ENCODE results near the gene BCAN.
A peak's percentile ranks its signal among the peaks of the same experiment; 100 is the strongest.

The BCAN gene

DNA sequence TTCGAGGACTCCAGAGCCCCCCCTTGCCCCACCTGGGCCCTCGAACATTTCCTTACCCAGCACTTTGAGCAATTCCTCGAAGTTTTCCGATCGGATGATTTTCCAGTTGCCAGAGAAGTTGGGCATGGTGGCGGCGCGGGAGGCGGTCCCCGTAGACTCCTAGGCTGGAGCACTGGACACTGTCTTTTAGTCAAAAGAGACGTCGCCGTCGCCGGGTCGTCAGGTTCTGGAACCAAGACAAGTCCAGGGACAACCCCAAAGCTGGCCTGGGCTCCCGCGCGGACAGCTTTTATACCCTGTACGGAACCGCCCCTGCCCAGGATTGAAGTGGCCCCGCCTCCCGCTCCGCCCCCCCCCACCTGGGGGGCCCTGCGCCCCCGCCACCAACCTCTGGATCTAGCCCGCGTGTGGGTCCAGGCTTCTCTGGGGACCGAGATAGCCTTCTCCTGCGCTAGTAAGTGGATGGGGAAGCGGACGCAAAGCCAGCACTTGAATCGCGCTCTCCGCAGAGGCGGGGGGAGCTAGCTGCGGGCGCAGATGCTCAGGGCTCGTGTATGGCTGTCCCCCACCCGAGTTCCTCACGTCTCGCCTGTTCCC is 63.5 kb downstream of the BCAN start, which contains the start of gene CRABP2:
Gene CRABP2, minus strand, starts transcription at position 263 of the 597 bp plus-strand sequence. Its CDS starts 137 bp downstream, at position 126.
- Histone ChIP-seq H3K4me1 (ENCODE audit: control insufficient read depth, insufficient read depth, low read length) (peaks cover 56% of the 10 kb centered on the region), H3K4me3 (ENCODE audit: low read length) (peak within 1 kb of the TSS; percentile 20), H3K36me3 (ENCODE audit: control insufficient read depth, insufficient read depth, low read length) (no peaks in the 10 kb centered on the region), H3K27me3 (ENCODE audit: control insufficient read depth, insufficient read depth, low read length) (peaks cover 38% of the 10 kb centered on the region), H3K9ac (ENCODE audit: low read length) (peak within 1 kb of the TSS; percentile 58), H3K9me3 (ENCODE audit: control insufficient read depth, low read length) (no peaks in the 10 kb centered on the region)

DNA sequence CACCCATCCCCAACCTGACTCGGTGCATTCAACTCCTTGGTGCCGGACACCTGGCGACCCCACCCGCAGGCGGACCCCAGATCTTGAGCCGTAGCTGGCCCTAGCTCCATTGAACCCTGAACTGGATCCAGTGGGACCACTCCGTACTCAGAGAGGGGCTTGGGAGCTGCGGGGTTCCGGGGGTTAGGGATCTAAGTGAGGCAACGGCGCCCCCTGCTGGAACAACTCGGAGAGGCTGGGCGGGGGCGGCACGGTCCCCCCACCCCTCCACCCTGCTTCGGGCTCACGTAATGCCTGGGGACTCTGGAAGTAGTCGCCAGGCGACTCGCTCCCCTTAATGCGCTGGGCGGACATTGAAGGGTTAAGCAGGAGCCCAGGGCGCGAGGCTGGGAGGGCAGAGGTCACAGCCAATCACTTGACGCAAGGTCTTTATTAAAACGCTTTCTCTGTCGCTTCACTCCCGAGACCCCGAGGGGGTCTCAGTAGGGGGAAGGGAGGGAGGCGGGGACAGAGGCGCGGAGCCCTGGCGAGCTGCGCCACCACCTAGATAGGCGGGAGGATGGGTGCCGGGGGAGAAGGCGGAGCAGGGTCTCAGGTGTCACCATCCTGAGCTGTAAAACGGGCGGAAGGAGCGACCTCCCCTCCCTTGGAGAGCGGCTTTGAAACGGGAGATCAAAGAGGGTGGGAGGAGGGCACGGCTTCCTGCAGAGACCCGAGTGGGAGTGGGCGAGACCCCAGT is 64.2 kb downstream of the BCAN start:
- Histone ChIP-seq H3K4me1 (ENCODE audit: control insufficient read depth, insufficient read depth, low read length) (peaks cover 59% of the 10 kb centered on the region), H3K9me3 (ENCODE audit: control insufficient read depth, low read length) (no peaks in the 10 kb centered on the region), H3K9ac (ENCODE audit: low read length) (peak overlapping the region; percentile 58), H3K36me3 (ENCODE audit: control insufficient read depth, insufficient read depth, low read length) (no peaks in the 10 kb centered on the region), H3K4me3 (ENCODE audit: low read length) (peak overlapping the region; percentile 20), H3K27me3 (ENCODE audit: control insufficient read depth, insufficient read depth, low read length) (peaks cover 36% of the 10 kb centered on the region)

DNA sequence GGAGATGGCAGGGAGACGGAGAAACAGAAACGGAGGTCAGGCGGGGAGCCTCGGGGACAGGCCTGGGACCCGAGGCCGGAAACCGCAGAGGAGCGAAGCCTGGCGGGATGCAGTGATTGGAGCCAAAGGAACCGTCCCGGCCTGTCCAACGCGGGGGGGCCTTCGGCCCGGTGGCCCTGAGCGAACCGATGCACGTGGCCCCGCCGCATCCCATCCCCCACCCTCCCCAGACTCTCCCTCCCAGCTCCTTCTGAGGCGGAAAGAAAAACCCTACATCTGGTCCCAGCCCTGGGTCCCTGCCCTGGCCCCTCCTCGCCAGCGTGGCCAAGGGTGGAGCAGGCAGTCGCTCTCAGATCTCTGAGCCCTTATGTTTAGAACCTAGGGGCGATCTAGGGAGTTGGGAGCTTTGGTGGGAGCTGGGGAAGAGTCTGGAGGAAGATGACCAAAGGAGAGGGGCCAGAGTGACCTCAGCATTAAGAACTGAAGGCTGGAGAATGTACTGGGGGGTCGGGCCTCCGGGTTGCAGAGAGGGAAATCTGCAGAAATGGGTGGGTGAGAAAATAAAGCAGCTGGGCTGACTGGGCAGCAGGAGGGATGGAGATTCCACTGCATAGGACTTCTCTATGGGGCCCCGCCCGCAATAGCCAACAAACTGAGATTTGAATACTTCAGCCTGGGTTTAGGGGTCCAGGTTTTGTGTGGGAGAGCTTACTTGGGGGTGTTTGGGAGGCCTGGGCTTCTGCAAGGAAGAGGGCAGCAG is 64.9 kb downstream of the BCAN start:
- Histone ChIP-seq H3K4me1 (ENCODE audit: control insufficient read depth, insufficient read depth, low read length) (peaks cover 59% of the 10 kb centered on the region), H3K9me3 (ENCODE audit: control insufficient read depth, low read length) (no peaks in the 10 kb centered on the region), H3K4me3 (ENCODE audit: low read length) (peak overlapping the region; percentile 20), H3K36me3 (ENCODE audit: control insufficient read depth, insufficient read depth, low read length) (no peaks in the 10 kb centered on the region), H3K9ac (ENCODE audit: low read length) (peak overlapping the region; percentile 58), H3K27me3 (ENCODE audit: control insufficient read depth, insufficient read depth, low read length) (peaks cover 36% of the 10 kb centered on the region)

DNA sequence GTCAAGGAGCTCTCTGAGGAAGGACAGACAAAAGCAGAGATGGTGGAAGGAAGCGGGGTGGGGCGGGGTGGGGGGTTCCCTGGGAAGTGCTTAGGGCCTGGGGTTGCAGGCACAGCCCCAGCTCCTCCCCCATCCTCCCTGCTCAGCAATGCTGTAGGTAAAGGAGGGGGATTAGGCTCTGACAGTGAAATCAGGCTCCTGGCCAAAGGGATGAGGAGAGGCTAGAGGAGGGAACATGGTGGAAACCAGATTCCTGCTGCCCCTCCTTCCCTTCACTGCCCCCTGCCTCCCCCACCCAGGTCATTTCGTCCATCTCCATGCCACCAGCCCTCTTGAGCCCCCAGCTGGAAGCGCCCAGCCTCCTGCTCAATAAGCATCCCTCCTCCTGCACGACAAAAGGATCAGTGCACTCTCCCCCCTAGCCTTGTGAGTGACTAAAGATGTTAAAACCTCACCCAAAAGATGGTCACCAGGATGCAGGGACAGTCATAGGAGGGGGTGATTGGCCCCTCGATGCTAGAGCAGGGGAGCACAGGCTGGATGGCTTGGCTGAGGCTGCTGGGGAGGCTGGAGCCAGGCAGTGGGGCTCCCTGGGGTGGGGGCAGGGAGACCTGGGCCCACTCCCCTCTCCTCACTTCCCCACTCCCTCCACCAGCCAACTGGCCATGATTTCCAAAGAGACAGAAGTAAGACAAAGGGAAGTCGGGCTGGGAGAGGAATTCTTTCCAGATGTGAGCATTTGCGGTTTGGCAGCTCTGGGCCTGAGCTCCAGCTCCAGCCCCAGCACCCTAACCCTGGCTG is 65.7 kb downstream of the BCAN start:
- Histone ChIP-seq H3K27me3 (ENCODE audit: control insufficient read depth, insufficient read depth, low read length) (peaks cover 36% of the 10 kb centered on the region), H3K4me3 (ENCODE audit: low read length) (no peak overlapping the region), H3K9me3 (ENCODE audit: control insufficient read depth, low read length) (no peaks in the 10 kb centered on the region), H3K4me1 (ENCODE audit: control insufficient read depth, insufficient read depth, low read length) (peaks cover 59% of the 10 kb centered on the region), H3K36me3 (ENCODE audit: control insufficient read depth, insufficient read depth, low read length) (no peaks in the 10 kb centered on the region), H3K9ac (ENCODE audit: low read length) (no peak overlapping the region)

DNA sequence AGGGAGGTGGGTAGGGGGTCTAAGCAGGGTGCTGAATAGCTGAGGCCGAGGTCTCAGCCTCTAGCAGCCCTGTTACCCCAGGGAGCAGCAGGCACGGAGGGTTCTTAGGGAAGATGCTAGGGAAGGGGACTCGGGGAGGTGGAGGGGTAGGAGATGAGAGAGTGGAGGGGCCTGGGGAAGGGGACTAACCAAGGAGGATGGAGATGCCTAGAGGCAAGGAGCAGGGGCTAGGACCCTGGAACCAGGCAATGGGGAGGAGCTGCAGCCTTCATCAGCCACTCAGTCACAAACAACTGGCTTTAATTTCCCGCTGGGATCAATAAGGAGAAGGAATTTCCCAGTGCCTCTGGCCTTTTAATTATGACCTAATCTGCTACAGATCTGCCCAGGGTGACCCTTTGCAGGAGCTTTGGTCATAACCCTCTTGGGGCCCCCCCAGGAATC is 66.3 kb downstream of the BCAN start:
- peaks cover 59% of the 10 kb centered on the region for H3K4me1 ChIP-seq (ENCODE audit: control insufficient read depth, insufficient read depth, low read length)
- H3K27me3 ChIP-seq (ENCODE audit: control insufficient read depth, insufficient read depth, low read length): peaks cover 33% of the 10 kb centered on the region
- no peak overlapping the region for H3K4me3 ChIP-seq (ENCODE audit: low read length)
- no peak overlapping the region for H3K9ac ChIP-seq (ENCODE audit: low read length)
- H3K36me3 ChIP-seq (ENCODE audit: control insufficient read depth, insufficient read depth, low read length): no peaks in the 10 kb centered on the region
- H3K9me3 ChIP-seq (ENCODE audit: control insufficient read depth, low read length): no peaks in the 10 kb centered on the region

GRCh38 chr1:156709031-156709430 is 67.1 kb downstream of the BCAN start:
- peaks cover 25% of the 10 kb centered on the region for H3K27me3 ChIP-seq (ENCODE audit: control insufficient read depth, insufficient read depth, low read length)
- H3K4me3 ChIP-seq (ENCODE audit: low read length): no peak overlapping the region
- H3K9me3 ChIP-seq (ENCODE audit: control insufficient read depth, low read length): no peaks in the 10 kb centered on the region
- peaks cover 59% of the 10 kb centered on the region for H3K4me1 ChIP-seq (ENCODE audit: control insufficient read depth, insufficient read depth, low read length)
- no peaks in the 10 kb centered on the region for H3K36me3 ChIP-seq (ENCODE audit: control insufficient read depth, insufficient read depth, low read length)
- H3K9ac ChIP-seq (ENCODE audit: low read length): no peak overlapping the region
